Keratinocyte (primary cell): ENCODE data around the gene PRAMEF6.
"Not testable (repeated sequence)": the region's sequence is repeated elsewhere in the genome, so short reads cannot be mapped to it uniquely, and the experiment has no call there.

Experiments
- EZH2 ChIP-seq: IDR thresholded peaks from one replicate; pipeline ENCODE4 v1.6.1; 2012; ENCODE audit warnings: inconsistent platforms, mild to moderate bottlenecking, low read length, moderate library complexity
- TF ChIP-seq, protein P1 (sequence below), 3 experiments: IDR thresholded peaks in 1 of 3; conservative IDR thresholded peaks in 1 of 3; optimal IDR thresholded peaks in 1 of 3; 2 replicates in 2 of 3; 3 replicates in 1 of 3; pipeline versions ENCODE3 to v1.5.1; 2011; ENCODE audit warnings: low read length in 3 of 3, mild to moderate bottlenecking in 3 of 3, moderate library complexity in 2 of 3, control low read depth in 1 of 3, inconsistent platforms in 1 of 3; ENCODE audit not compliant: insufficient read depth in 2 of 3; ENCODE audit errors: extremely low read depth in 1 of 3

- TF ChIP-seq, protein P1, sequence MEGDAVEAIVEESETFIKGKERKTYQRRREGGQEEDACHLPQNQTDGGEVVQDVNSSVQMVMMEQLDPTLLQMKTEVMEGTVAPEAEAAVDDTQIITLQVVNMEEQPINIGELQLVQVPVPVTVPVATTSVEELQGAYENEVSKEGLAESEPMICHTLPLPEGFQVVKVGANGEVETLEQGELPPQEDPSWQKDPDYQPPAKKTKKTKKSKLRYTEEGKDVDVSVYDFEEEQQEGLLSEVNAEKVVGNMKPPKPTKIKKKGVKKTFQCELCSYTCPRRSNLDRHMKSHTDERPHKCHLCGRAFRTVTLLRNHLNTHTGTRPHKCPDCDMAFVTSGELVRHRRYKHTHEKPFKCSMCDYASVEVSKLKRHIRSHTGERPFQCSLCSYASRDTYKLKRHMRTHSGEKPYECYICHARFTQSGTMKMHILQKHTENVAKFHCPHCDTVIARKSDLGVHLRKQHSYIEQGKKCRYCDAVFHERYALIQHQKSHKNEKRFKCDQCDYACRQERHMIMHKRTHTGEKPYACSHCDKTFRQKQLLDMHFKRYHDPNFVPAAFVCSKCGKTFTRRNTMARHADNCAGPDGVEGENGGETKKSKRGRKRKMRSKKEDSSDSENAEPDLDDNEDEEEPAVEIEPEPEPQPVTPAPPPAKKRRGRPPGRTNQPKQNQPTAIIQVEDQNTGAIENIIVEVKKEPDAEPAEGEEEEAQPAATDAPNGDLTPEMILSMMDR (optimal IDR thresholded peaks at IDR 0.05 in 1 of 3, IDR thresholded peaks at IDR 0.05 in 1 of 3, conservative IDR thresholded peaks at IDR 0.05 in 1 of 3; ENCODE audit: extremely low read depth in 1 of 3, insufficient read depth in 2 of 3, low read length in 3 of 3): not testable (repeated sequence)
- not testable (repeated sequence) for TF ChIP-seq EZH2
These were observed 49.2 kb downstream of the PRAMEF6 start, which contains the start of gene PRAMEF10 for GRCh38 chr1:12898170-12898569.
